ENCODE measurements around the gene LMBRD2. TPM values are rescaled to one million over a fixed set of nuclear protein-coding genes. Genes with fewer than 3 reads are reported as not detected.

LMBRD2 gene
- total and polyA plus RNA-seq, 2 donors (not counting 1 experiment from before 2014, with no cell fraction given), result 2.1 to 10.0 TPM

GRCh38 chr5:36170832-36171424, 19.2 kb upstream of the LMBRD2 start:
- ChIA-PET CTCF (no interaction called here), POLR2A (no interaction called here)
- 100% methylated on average over 3 of the region's 5 CpGs for WGBS (ENCODE audit: insufficient coverage)

DNA sequence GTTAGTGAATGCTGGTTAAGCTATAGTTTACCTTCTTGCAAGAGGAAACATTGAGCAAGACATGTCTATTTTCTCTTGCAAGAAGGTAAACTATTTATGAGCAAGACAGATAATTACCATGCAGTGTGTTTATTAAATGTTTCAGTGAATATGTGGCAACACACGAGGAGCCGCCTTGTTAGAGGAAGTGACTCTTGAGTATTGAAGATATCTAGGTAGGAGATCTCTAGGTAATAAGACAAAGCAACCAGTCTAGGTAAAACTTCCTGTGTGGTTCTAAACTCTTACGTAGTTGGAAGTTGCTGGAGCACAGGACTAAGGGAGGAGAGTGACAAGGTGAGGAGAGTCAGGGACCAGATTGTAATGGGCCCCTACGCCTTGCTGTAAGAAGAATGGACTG, 17.1 kb upstream of the LMBRD2 start:
- Histone ChIP-seq H3K27ac (ENCODE audit: low read length in 2 of 2) (no peak overlapping the region), H3K4me3 (ENCODE audit: control extremely low read depth in 1 of 5, extremely low read depth in 1 of 5, insufficient read depth in 1 of 5, low read depth in 2 of 5, low read length in 4 of 5) (no peak overlapping the region), H3K4me2 (replicated peaks; ENCODE audit: low read depth, low read length, poor library complexity, severe bottlenecking) (no peak overlapping the region), H4K20me1 (ENCODE audit: control insufficient read depth, insufficient read depth, low read length, poor library complexity, severe bottlenecking) (no peaks in the 10 kb centered on the region), H3K79me2 (ENCODE audit: control insufficient read depth, insufficient read depth, low read length) (peaks cover 5% of the 10 kb centered on the region), H3K4me1 (ENCODE audit: control insufficient read depth in 2 of 2, insufficient read depth in 2 of 2, low read length in 2 of 2) (no peaks in the 10 kb centered on the region), H3K27me3 (replicated peaks in 1 of 4; ENCODE audit: control extremely low read depth in 1 of 4, control insufficient read depth in 3 of 4, insufficient read depth in 4 of 4, low read length in 3 of 4) (no peaks in the 10 kb centered on the region), H2AFZ (ENCODE audit: insufficient read depth, low read depth, low read length, poor library complexity, severe bottlenecking) (no peak overlapping the region), H3K36me3 (replicated peaks in 1 of 2; ENCODE audit: control extremely low read depth in 1 of 2, control insufficient read depth in 1 of 2, extremely low read depth in 1 of 2, insufficient read depth in 2 of 2, low read length in 1 of 2) (peaks cover 0 to 68% of the 10 kb centered on the region in 2 experiments), H3K9me3 (ENCODE audit: control extremely low read depth in 1 of 3, control insufficient read depth in 2 of 3, insufficient read depth in 1 of 3, low read length in 2 of 3) (no peaks in the 10 kb centered on the region), H3K9ac (ENCODE audit: low read length) (no peak overlapping the region)
- ChIA-PET POLR2A (no interaction called here), CTCF (no interaction called here)
- DNase-seq (no peak), ATAC-seq (ENCODE audit: low read depth) (no peak)
- 93% methylated on average over 4 of the region's 4 CpGs for WGBS (ENCODE audit: insufficient coverage)
- Mint-ChIP-seq H3K9me3 (ENCODE audit: insufficient read depth) (no peaks in the 10 kb centered on the region), H3K27ac (no peak overlapping the region), H3K4me1 (no peaks in the 10 kb centered on the region), H3K27me3 (no peaks in the 10 kb centered on the region), H3K4me3 (no peak overlapping the region)
- TF ChIP-seq EZH2 (IDR thresholded peaks at IDR 0.05; ENCODE audit: borderline replicate concordance, insufficient read depth, low read depth, low read length, poor library complexity, severe bottlenecking) (no peak), CTCF (IDR thresholded peaks at IDR 0.05) (no peak)
- intact Hi-C loops (cut with micrococcal nuclease), result no loop called here

More at GRCh38 chr5:36170832-36171424, 19.2 kb upstream of the LMBRD2 start:
- H3K27me3 ChIP-seq (replicated peaks in 1 of 4; ENCODE audit: control extremely low read depth in 1 of 4, control insufficient read depth in 3 of 4, insufficient read depth in 4 of 4, low read length in 3 of 4), result no peaks in the 10 kb centered on the region
- no peaks in the 10 kb centered on the region for H3K9me3 ChIP-seq (ENCODE audit: control extremely low read depth in 1 of 3, control insufficient read depth in 2 of 3, insufficient read depth in 1 of 3, low read length in 2 of 3)
- no peak for ATAC-seq (ENCODE audit: low read depth)
- H3K27me3 Mint-ChIP-seq, result no peaks in the 10 kb centered on the region
- no peak overlapping the region for H3K27ac Mint-ChIP-seq
- H3K9ac ChIP-seq (ENCODE audit: low read length), result no peak overlapping the region
- peaks cover 5% of the 10 kb centered on the region for H3K79me2 ChIP-seq (ENCODE audit: control insufficient read depth, insufficient read depth, low read length)
- no peak overlapping the region for H3K4me3 ChIP-seq (ENCODE audit: control extremely low read depth in 1 of 5, extremely low read depth in 1 of 5, insufficient read depth in 1 of 5, low read depth in 2 of 5, low read length in 4 of 5)
- H3K9me3 Mint-ChIP-seq (ENCODE audit: insufficient read depth), result no peaks in the 10 kb centered on the region
- H3K27ac ChIP-seq (ENCODE audit: low read length in 2 of 2), result no peak overlapping the region
- TF ChIP-seq CTCF (IDR thresholded peaks at IDR 0.05) (no peak), EZH2 (IDR thresholded peaks at IDR 0.05; ENCODE audit: borderline replicate concordance, insufficient read depth, low read depth, low read length, poor library complexity, severe bottlenecking) (no peak)
- DNase-seq, result no peak
- H4K20me1 ChIP-seq (ENCODE audit: control insufficient read depth, insufficient read depth, low read length, poor library complexity, severe bottlenecking), result no peaks in the 10 kb centered on the region
- no peaks in the 10 kb centered on the region for H3K4me1 ChIP-seq (ENCODE audit: control insufficient read depth in 2 of 2, insufficient read depth in 2 of 2, low read length in 2 of 2)
- H3K4me1 Mint-ChIP-seq, result no peaks in the 10 kb centered on the region
- no peak overlapping the region for H2AFZ ChIP-seq (ENCODE audit: insufficient read depth, low read depth, low read length, poor library complexity, severe bottlenecking)
- H3K36me3 ChIP-seq (replicated peaks in 1 of 2; ENCODE audit: control extremely low read depth in 1 of 2, control insufficient read depth in 1 of 2, extremely low read depth in 1 of 2, insufficient read depth in 2 of 2, low read length in 1 of 2), result peaks cover 9 to 62% of the 10 kb centered on the region in 2 experiments
- no peak overlapping the region for H3K4me3 Mint-ChIP-seq
- H3K4me2 ChIP-seq (replicated peaks; ENCODE audit: low read depth, low read length, poor library complexity, severe bottlenecking), result no peak overlapping the region
- intact Hi-C loops (cut with micrococcal nuclease), result no loop called here

Data from B cell (primary cell).